ENCODE measurements around the gene GRM4.

GRCh38 chr6:34092631-34093030 lies 53.3 kb downstream of the GRM4 start:
- TF ChIP-seq GATA2 (IDR thresholded peaks at IDR 0.05; ENCODE audit: low read depth, low read length): no peak
- no peak for TF ChIP-seq GATA3 (IDR thresholded peaks at IDR 0.05; ENCODE audit: low read depth, low read length)
